IPS-20b (cell line): Measurements from ENCODE around the gene ZNF70.

Experiments used
- H3K27ac ChIP-seq: one replicate; pipeline ENCODE4 v1.5.1; 2013; ENCODE audit warnings: low read length
- H3K27me3 ChIP-seq: 2 replicates; pipeline ENCODE4 v1.6.1; 2013; ENCODE audit warnings: mild to moderate bottlenecking, low read length, inconsistent platforms; ENCODE audit not compliant: insufficient read depth
- H3K36me3 ChIP-seq: 2 replicates; pipeline ENCODE4 v1.6.1; 2013; ENCODE audit warnings: low read depth, mild to moderate bottlenecking, inconsistent platforms, low read length, moderate library complexity; ENCODE audit not compliant: insufficient read depth
- H3K4me1 ChIP-seq: 2 replicates; pipeline ENCODE4 v1.6.1; 2013; ENCODE audit warnings: mild to moderate bottlenecking, control low read depth, inconsistent platforms, low read length, moderate library complexity; ENCODE audit not compliant: insufficient read depth
- H3K4me3 ChIP-seq: 2 replicates; pipeline ENCODE4 v1.5.1; 2013; ENCODE audit warnings: mild to moderate bottlenecking, low read length, inconsistent platforms
- H3K9ac ChIP-seq: 2 replicates; pipeline ENCODE4 v1.6.1; 2013; ENCODE audit warnings: low read depth, mild to moderate bottlenecking, inconsistent platforms, low read length, moderate library complexity
- H3K9me3 ChIP-seq: 2 replicates; pipeline ENCODE4 v1.6.1; 2013; ENCODE audit warnings: mild to moderate bottlenecking, low read depth, low read length, inconsistent platforms; ENCODE audit not compliant: insufficient read depth

Gene ZNF70

DNA sequence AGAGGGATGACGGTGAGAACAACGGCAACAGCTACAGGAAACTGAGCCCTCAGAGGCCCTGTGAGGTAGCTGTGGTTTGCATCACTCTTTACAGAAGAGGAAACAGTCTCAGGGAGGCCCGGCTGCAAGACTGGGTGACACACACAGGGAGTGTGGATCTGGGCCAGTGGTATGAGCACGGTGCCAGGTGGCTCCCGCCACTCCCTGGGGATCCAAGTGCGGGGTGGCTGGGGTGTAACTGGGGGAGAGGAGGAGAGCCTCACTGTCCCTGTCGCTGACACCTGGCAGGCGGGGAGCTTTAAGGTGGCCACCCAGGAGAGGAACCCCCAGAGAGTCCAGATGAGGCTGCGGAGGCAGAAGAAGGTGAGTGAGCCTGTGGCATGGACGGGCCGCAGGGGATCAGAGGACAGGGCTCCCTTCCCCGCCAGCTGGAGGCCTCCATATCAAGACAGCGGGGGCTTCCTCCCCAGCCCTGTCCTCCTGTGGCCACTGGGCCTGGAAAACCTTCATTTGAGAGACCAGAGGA, 54.5 kb downstream of the ZNF70 start:
- Histone ChIP-seq H3K27me3 (no peaks in the 10 kb centered on the region), H3K4me1 (no peaks in the 10 kb centered on the region), H3K36me3 (peaks cover 56% of the 10 kb centered on the region), H3K27ac (no peak overlapping the region), H3K9me3 (no peaks in the 10 kb centered on the region), H3K9ac (no peak overlapping the region), H3K4me3 (no peak overlapping the region)

DNA sequence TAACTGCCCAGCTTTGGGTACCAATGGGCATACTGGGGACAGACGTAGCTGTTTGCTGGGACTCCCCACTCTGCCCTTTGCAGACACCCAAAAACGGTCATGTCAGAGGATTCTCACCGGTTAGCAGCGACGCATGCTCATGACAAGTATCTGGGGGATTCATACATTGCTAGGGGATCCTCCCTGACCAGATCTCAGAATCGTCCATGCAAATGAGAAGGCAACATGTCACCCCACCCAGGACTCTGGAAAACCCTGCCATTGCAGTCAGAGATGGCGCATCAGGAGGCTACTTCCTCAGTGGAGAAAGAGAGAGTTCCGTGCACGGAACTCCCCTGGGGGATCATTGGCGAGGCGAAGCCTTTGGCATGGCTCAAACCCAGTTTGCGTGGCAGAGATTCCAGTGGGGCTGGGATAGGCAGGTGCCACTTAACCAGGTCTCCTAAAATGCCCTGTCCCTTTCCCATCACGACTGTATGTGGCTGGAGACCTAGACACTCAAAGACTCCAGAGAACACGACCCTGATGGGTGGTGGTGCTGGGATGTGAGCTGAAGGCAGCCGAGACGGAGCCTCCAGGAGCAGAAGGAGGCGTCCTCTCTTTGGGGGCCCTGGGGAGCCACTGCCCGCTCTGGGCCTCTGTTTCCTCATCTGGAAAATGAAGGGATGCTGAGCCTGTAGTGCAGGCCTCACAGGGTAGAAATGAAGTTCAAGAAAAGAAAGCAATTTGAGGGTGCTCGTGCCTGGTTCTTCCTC, 55.2 kb downstream of the ZNF70 start:
- Histone ChIP-seq H3K4me3 (no peak overlapping the region), H3K27me3 (no peaks in the 10 kb centered on the region), H3K36me3 (peaks cover 51% of the 10 kb centered on the region), H3K4me1 (no peaks in the 10 kb centered on the region), H3K9me3 (no peaks in the 10 kb centered on the region), H3K27ac (no peak overlapping the region), H3K9ac (no peak overlapping the region)

DNA sequence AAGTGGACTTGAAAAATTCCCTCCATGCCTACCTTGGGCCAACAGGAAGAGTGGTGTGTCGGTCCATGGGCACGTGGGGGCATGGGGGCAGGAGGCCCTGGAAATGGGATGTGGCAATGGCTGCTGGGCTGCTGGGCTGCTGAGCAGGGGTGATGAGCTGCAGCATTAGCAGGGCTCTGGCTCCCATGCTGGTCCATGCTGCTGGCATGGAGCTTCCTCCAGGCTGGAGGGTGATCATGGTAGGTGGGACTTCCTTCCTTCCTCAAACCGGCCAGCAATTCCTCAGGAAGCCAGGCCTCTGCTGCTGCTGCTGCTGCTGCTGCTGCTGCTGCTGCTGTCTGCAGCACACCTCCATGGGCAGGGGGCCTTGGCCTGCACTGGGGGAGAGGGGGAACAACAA, 55.8 kb downstream of the ZNF70 start:
- no peaks in the 10 kb centered on the region for H3K27me3 ChIP-seq
- H3K9ac ChIP-seq: no peak overlapping the region
- H3K27ac ChIP-seq: no peak overlapping the region
- H3K4me1 ChIP-seq: no peaks in the 10 kb centered on the region
- peaks cover 49% of the 10 kb centered on the region for H3K36me3 ChIP-seq
- H3K9me3 ChIP-seq: no peaks in the 10 kb centered on the region
- no peak overlapping the region for H3K4me3 ChIP-seq

DNA sequence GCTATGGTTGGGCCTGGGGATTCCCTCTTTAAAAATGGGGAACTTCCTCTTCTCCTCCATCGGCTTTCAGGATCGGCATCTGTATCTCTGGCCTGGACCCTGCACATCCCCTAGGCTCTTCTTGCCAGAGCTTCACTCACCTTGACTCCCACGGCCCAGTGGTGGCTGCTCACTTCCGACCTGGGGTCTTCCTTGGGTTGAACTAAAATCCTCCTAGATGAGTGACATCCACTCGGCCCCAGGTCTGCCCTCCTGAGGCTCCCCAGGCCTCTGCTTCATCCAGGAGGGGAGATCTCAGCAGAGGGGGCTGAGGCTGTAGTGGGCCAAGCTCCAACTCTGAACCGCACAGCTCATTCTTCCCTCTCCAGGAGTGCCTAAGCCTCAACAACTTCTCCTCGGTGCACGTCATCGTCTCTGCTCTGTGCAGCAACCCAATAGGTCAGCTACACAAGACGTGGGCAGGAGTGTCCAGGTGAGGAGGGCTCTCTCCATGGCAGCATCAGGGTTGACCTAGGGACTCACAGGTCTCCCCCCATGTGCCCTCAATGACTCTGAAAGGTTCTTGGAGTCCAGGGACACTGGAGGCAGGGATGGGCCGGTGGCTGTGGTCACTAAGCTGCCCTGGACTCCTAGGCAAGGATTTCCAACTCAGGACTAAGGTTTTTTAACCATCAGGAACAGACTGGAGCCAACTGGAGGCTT, 56.8 kb downstream of the ZNF70 start:
- no peaks in the 10 kb centered on the region for H3K27me3 ChIP-seq
- H3K36me3 ChIP-seq: peaks cover 44% of the 10 kb centered on the region
- H3K9ac ChIP-seq: no peak overlapping the region
- H3K4me1 ChIP-seq: no peaks in the 10 kb centered on the region
- H3K27ac ChIP-seq: no peak overlapping the region
- no peaks in the 10 kb centered on the region for H3K9me3 ChIP-seq
- no peak overlapping the region for H3K4me3 ChIP-seq

DNA sequence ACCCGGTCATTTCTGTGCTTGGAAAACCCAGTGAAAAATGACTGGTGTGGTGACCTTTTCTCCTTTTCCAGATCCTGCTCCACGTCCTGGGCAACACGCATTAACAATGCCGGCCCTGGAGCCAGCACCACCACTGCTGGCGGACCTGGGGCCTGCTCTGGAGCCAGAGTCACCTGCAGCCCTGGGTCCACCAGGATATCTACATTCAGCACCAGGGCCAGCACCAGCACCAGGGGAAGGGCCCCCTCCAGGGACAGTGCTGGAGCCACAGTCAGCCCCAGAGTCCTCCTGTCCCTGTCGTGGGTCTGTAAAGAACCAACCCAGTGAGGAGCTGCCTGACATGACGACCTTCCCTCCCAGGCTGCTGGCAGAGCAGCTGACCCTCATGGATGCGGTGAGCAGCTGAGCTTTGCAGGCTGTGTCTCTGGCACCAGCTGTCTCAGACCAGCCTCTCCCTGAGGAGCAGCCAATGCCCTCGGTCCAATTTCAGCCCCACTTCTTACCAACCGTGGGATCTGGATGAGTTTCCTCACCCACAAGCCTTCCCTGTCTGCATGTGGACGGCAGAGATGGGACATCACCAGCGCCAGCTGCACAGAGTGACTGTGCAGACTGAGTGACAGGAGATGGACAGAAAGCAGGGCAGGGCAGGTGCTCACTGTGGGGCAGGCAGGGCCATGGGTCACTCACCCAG, 58.2 kb downstream of the ZNF70 start:
- Histone ChIP-seq H3K27ac (no peak overlapping the region), H3K36me3 (peaks cover 34% of the 10 kb centered on the region), H3K9ac (no peak overlapping the region), H3K27me3 (no peaks in the 10 kb centered on the region), H3K4me1 (no peaks in the 10 kb centered on the region), H3K4me3 (no peak overlapping the region), H3K9me3 (no peaks in the 10 kb centered on the region)

DNA sequence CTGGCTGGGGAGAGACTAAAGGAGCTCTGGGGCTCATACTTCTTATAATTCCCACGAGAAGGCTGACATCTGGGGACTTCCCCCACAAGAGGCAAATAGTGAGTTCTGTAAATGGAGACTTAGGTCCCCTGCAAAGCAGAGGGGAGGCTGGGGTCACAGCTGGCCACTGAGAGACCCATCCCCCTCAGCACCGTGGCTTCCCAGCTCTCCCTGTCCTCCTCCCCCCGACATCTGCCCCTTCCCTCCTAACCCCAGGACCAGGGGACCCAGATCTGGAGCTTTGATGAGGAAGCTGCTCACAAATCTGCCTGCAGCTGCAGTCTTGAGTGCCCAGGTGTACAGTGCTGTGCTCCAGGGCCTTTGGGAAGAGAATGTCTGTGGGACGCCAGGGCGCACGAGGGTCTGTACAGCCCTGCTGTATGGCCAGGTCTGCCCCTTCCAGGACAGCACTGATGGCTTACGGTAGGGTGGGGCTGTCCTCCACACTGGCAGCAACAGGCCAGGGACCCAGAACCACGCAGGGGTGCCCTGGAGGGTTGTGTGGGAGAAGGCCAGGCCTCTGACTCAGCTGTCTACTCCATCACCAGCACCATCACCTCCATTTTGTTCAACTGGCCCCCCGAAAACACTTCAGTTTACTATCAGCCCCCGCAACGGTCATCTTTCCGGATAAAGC, 59.0 kb downstream of the ZNF70 start:
- no peaks in the 10 kb centered on the region for H3K27me3 ChIP-seq
- H3K9me3 ChIP-seq: no peaks in the 10 kb centered on the region
- no peaks in the 10 kb centered on the region for H3K4me1 ChIP-seq
- no peak overlapping the region for H3K9ac ChIP-seq
- H3K4me3 ChIP-seq: no peak overlapping the region
- H3K27ac ChIP-seq: no peak overlapping the region
- peaks cover 34% of the 10 kb centered on the region for H3K36me3 ChIP-seq

DNA sequence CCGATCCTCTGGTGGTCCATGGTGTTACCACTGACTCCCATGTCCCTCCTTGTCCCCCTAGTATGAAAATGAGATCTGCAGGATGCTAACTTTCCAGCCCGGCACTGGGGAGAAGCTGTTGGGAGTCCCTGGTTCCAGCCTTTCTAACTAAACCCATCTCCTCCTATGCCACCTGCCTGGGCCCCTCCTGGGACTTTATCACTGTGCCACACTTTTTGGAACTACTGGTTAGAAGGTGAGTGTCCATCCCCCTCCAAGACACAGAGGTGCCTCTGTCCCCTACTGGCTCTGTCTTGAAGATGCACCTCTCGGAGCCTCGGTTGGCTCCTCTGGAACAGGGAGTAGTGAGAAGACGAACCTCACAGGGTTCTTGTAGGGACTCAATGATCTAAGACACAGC, 60.2 kb downstream of the ZNF70 start, which contains the start of gene RGL4:
TSS of gene RGL4 (plus strand) at position 301 of the 400 bp plus-strand sequence. CDS start 1,018 bp downstream, outside the sequence.
- no peak within 1 kb of the TSS for H3K27ac ChIP-seq

DNA sequence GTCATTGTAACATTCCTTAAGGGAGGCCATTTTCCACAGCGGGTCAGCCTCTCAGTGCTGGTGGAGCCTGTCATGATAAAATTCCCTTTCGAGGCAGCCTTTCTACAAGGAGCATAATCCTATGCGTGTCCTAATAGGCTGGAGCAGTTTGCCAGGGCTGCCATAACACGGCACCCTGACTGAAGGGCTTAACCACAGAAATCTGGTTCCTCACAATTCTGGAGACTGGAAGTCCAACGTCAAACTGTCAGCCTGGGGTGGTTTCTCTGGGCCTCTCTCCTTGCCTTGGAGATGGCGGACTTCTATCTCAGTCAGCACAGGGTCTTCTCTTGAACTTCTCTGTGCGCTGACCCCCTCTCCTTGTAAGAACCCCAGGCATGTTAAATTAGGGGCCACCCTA, 61.5 kb downstream of the ZNF70 start:
- H3K9ac ChIP-seq: no peak overlapping the region
- no peak overlapping the region for H3K27ac ChIP-seq
- H3K27me3 ChIP-seq: no peaks in the 10 kb centered on the region
- peaks cover 26% of the 10 kb centered on the region; the same call in 1 of the 2 replicates for H3K36me3 ChIP-seq
- H3K9me3 ChIP-seq: no peaks in the 10 kb centered on the region
- H3K4me1 ChIP-seq: no peaks in the 10 kb centered on the region
- no peak overlapping the region for H3K4me3 ChIP-seq

More for the DNA sequence above, 60.2 kb downstream of the ZNF70 start, which contains the start of gene RGL4:
- no peak within 1 kb of the TSS for H3K9ac ChIP-seq
- peaks cover 34% of the 10 kb centered on the region for H3K36me3 ChIP-seq
- no peaks in the 10 kb centered on the region for H3K4me1 ChIP-seq
- H3K27me3 ChIP-seq: no peaks in the 10 kb centered on the region
- no peaks in the 10 kb centered on the region for H3K9me3 ChIP-seq
- no peak within 1 kb of the TSS for H3K4me3 ChIP-seq
